RWPE2 (cell line): ENCODE measurements around the gene OTOF.

Source experiments
- ATAC-seq: fragments of 200-7000 bp; cut with Tn5 transposase; 3 replicates; pipeline ENCODE4 v1.9.1; 2021; ENCODE audit warnings: low read depth
- DNase-seq: peaks from one replicate; pipeline ENCODE4 v3.0.0-alpha.2; 2020; ENCODE audit warnings: low spot score
- H3K27ac ChIP-seq: fragments of 450-650 bp; 2 replicates; pipeline ENCODE4 v1.5.1; 2017; ENCODE audit warnings: mild to moderate bottlenecking; ENCODE audit not compliant: poor library complexity, severe bottlenecking
- H3K27me3 ChIP-seq: fragments of 250-450 bp; sonication (Bioruptor Pico); 2 replicates; pipeline ENCODE4 v1.5.1; 2021; ENCODE audit warnings: mild to moderate bottlenecking, moderate library complexity; ENCODE audit not compliant: insufficient read depth, poor library complexity, severe bottlenecking
- H3K36me3 ChIP-seq: fragments of 250-450 bp; sonication (Bioruptor Pico); 2 replicates; pipeline ENCODE4 v1.5.1; 2020; ENCODE audit warnings: low read depth, mild to moderate bottlenecking, moderate library complexity
- H3K4me1 ChIP-seq: fragments of 250-450 bp; sonication (Bioruptor Pico); 2 replicates; pipeline ENCODE4 v1.5.1; 2021; ENCODE audit warnings: mild to moderate bottlenecking, moderate library complexity; ENCODE audit not compliant: insufficient read depth, poor library complexity, severe bottlenecking
- H3K4me3 ChIP-seq: fragments of 250-450 bp; sonication (Bioruptor Pico); 2 replicates; pipeline ENCODE4 v1.5.1; 2021; ENCODE audit warnings: mild to moderate bottlenecking, moderate library complexity; ENCODE audit not compliant: severe bottlenecking
- H3K9me3 ChIP-seq: fragments of 250-450 bp; sonication (Bioruptor Pico); 2 replicates; pipeline ENCODE4 v1.5.1; 2021; ENCODE audit warnings: mild to moderate bottlenecking, moderate library complexity; ENCODE audit not compliant: severe bottlenecking
- TF ChIP-seq, protein P1 (sequence below): fragments of 450-650 bp; IDR thresholded peaks from one replicate; pipeline ENCODE4 v1.5.1; 2017; ENCODE audit warnings: mild to moderate bottlenecking, moderate library complexity; ENCODE audit not compliant: poor library complexity, severe bottlenecking

OTOF gene

GRCh38 chr2:26465266-26465925 lies 12.5 kb downstream of the OTOF start:
- ATAC-seq, result no peak
- TF ChIP-seq, protein P1, sequence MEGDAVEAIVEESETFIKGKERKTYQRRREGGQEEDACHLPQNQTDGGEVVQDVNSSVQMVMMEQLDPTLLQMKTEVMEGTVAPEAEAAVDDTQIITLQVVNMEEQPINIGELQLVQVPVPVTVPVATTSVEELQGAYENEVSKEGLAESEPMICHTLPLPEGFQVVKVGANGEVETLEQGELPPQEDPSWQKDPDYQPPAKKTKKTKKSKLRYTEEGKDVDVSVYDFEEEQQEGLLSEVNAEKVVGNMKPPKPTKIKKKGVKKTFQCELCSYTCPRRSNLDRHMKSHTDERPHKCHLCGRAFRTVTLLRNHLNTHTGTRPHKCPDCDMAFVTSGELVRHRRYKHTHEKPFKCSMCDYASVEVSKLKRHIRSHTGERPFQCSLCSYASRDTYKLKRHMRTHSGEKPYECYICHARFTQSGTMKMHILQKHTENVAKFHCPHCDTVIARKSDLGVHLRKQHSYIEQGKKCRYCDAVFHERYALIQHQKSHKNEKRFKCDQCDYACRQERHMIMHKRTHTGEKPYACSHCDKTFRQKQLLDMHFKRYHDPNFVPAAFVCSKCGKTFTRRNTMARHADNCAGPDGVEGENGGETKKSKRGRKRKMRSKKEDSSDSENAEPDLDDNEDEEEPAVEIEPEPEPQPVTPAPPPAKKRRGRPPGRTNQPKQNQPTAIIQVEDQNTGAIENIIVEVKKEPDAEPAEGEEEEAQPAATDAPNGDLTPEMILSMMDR, result no peak
- DNase-seq, result peak; percentile 69
- Histone ChIP-seq H3K27me3 (no peaks in the 10 kb centered on the region), H3K4me1 (no peaks in the 10 kb centered on the region), H3K9me3 (no peaks in the 10 kb centered on the region), H3K4me3 (no peak overlapping the region), H3K27ac (no peak overlapping the region), H3K36me3 (no peaks in the 10 kb centered on the region)

DNA sequence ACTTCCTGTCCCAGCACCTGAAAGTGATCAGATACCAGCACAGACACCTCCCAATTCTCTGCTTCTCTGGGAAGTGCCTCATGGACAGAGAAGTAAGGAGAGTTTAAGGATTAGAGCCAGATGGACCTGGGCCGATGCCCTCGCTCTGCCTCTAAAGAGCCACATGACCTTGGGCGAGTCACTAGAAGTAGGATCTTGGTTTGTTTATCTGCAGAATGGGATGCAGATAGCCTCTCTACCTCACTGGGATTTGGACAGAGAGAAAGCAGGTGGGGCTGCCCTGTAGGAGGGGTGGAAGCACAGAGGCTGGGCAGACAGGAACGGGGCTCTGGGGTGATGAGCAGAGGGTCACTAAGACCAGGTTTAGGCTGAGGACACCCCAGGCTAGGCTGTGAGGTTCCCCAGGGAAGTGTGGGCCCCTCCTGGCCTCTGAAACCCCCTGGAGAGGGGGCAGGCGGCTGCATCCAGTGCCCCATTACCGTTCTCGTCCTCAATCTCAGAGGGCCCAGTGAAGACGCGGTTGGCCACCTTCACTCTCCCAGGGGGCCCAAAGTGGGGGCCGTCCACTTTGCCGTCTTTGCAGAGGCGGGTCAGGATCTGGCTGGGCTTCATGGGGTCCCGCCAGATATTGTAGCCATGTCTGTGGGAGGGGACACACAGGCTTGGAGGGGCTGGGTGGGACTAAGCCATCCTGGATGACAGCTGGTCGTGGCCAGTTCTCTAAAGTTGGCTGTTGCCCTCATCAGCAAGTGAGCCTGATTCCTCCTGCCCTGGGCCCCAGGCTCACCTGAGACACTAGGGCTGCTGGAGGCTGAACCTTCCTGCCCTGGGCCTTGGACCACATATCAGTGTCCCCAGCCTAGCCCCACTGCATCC lies 13.3 kb downstream of the OTOF start:
- ATAC-seq, result no peak
- Histone ChIP-seq H3K36me3 (no peaks in the 10 kb centered on the region), H3K27me3 (no peaks in the 10 kb centered on the region), H3K4me3 (no peak overlapping the region), H3K9me3 (no peaks in the 10 kb centered on the region), H3K4me1 (no peaks in the 10 kb centered on the region), H3K27ac (no peak overlapping the region)
- TF ChIP-seq, protein P1, result no peak
- DNase-seq, result no peak

- DNase-seq (peak; percentile 61), ATAC-seq (no peak)
- Histone ChIP-seq H3K27ac (no peak overlapping the region), H3K4me3 (no peak overlapping the region), H3K4me1 (no peaks in the 10 kb centered on the region), H3K27me3 (no peaks in the 10 kb centered on the region), H3K36me3 (no peaks in the 10 kb centered on the region), H3K9me3 (no peaks in the 10 kb centered on the region)
- TF ChIP-seq, protein P1, result no peak
Observed at GRCh38 chr2:26463244-26464192, 14.4 kb downstream of the OTOF start.

GRCh38 chr2:26462511-26463243 lies 15.2 kb downstream of the OTOF start:
- Histone ChIP-seq H3K27me3 (no peaks in the 10 kb centered on the region), H3K4me3 (no peak overlapping the region), H3K4me1 (no peaks in the 10 kb centered on the region), H3K27ac (no peak overlapping the region), H3K9me3 (no peaks in the 10 kb centered on the region), H3K36me3 (no peaks in the 10 kb centered on the region)
- TF ChIP-seq, protein P1, result peak; percentile 27
- peak; percentile 40; the same call in 2 of the 3 replicates for ATAC-seq
- no peak for DNase-seq
